HG03066 (cell line): ENCODE results near the gene PKHD1.

Experiments
- ATAC-seq: cut with Tn5 transposase; IDR thresholded peaks from one replicate; pipeline ENCODE4 v1.9.1; 2021; ENCODE audit warnings: low read depth; ENCODE audit not compliant: unreplicated experiment

PKHD1 gene

GRCh38 chr6:51578994-51579393 lies 508.4 kb downstream of the PKHD1 start:
- ATAC-seq: no peak

- no peak for ATAC-seq
Measured at GRCh38 chr6:51578362-51578761, 509.1 kb downstream of the PKHD1 start.

GRCh38 chr6:51574040-51574439 lies 513.4 kb downstream of the PKHD1 start:
- ATAC-seq: no peak

- no peak for ATAC-seq
Measured at GRCh38 chr6:51571168-51571567, 516.2 kb downstream of the PKHD1 start.

GRCh38 chr6:51570168-51570921 lies 517.1 kb downstream of the PKHD1 start:
- ATAC-seq: no peak

- no peak for ATAC-seq
Measured at GRCh38 chr6:51569594-51569993, 517.8 kb downstream of the PKHD1 start.

- ATAC-seq: no peak
Measured at GRCh38 chr6:51568771-51569170, 518.6 kb downstream of the PKHD1 start.

- ATAC-seq: no peak
Measured at GRCh38 chr6:51565472-51565871, 521.9 kb downstream of the PKHD1 start.
